GM06990 (cell line): ENCODE measurements around the gene DVL2.

Source experiments
- DNase-seq: peaks from one replicate; pipeline ENCODE4 v3.0.0-alpha.2; 2011; ENCODE audit not compliant: insufficient read length; ENCODE audit errors: extremely low read depth
- H3K27me3 ChIP-seq: replicated peaks from 2 replicates; pipeline ENCODE4 v1.6.0; 2011; ENCODE audit warnings: low read length; ENCODE audit not compliant: control insufficient read depth, insufficient read depth
- H3K36me3 ChIP-seq: 2 replicates; pipeline ENCODE4 v1.5.1; 2011; ENCODE audit warnings: low read length; ENCODE audit not compliant: control insufficient read depth, insufficient read depth
- H3K4me3 ChIP-seq: replicated peaks from 2 replicates; pipeline ENCODE4 v1.5.1; 2011; ENCODE audit warnings: low read depth, mild to moderate bottlenecking, control low read depth, low read length
- TF ChIP-seq, protein P1 (sequence below): IDR thresholded peaks from 2 replicates; pipeline ENCODE4 v1.5.1; 2011; ENCODE audit warnings: low read length, control low read depth, mild to moderate bottlenecking, inconsistent platforms; ENCODE audit not compliant: insufficient read depth, poor library complexity, severe bottlenecking

DVL2 gene

DNA sequence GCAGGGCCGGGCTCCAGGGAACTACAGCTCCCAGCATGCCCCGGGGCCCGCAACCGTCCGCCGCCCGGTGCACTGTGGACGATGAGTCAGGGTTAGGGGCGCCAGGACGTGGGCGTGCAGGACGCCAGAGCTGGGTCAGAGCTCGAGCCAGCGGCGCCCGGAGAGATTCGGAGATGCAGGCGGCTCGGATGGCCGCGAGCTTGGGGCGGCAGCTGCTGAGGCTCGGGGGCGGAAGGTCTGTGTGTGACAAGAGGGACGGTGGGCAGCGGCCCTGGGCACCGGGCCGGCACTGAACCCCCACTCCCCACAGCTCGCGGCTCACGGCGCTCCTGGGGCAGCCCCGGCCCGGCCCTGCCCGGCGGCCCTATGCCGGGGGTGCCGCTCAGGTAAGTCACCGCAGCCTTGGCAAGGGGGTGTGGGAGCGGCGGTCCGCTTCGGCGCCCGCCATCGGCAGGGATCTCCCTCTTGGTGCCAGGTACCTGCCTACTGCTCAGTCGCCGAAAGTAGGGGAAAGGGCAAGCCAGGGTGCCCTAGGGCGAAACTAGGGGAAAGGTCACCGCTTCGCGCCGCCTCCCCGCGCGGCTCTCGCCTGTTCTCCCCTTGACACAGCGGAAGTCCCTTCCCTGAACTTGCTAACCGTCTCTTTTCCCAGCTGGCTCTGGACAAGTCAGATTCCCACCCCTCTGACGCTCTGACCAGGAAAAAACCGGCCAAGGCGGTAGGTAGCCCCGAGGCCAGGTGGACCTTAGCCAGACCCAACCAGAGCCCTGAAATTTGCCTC is 14.3 kb downstream of the DVL2 start, which contains the start of the genes ACADVL and DLG4:
Gene ACADVL, plus strand, starts transcription at position 127 of the 781 bp plus-strand sequence. Its CDS starts 47 bp downstream, at position 174.
Gene DLG4, minus strand, starts transcription at position 25 of the 781 bp plus-strand sequence.
- Histone ChIP-seq H3K4me3 (peak within 1 kb of the TSS; percentile 81), H3K36me3 (peaks cover 19% of the 10 kb centered on the region), H3K27me3 (no peaks in the 10 kb centered on the region)
- DNase-seq: peak; percentile 83
- TF ChIP-seq, protein P1, sequence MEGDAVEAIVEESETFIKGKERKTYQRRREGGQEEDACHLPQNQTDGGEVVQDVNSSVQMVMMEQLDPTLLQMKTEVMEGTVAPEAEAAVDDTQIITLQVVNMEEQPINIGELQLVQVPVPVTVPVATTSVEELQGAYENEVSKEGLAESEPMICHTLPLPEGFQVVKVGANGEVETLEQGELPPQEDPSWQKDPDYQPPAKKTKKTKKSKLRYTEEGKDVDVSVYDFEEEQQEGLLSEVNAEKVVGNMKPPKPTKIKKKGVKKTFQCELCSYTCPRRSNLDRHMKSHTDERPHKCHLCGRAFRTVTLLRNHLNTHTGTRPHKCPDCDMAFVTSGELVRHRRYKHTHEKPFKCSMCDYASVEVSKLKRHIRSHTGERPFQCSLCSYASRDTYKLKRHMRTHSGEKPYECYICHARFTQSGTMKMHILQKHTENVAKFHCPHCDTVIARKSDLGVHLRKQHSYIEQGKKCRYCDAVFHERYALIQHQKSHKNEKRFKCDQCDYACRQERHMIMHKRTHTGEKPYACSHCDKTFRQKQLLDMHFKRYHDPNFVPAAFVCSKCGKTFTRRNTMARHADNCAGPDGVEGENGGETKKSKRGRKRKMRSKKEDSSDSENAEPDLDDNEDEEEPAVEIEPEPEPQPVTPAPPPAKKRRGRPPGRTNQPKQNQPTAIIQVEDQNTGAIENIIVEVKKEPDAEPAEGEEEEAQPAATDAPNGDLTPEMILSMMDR: no peak

DNA sequence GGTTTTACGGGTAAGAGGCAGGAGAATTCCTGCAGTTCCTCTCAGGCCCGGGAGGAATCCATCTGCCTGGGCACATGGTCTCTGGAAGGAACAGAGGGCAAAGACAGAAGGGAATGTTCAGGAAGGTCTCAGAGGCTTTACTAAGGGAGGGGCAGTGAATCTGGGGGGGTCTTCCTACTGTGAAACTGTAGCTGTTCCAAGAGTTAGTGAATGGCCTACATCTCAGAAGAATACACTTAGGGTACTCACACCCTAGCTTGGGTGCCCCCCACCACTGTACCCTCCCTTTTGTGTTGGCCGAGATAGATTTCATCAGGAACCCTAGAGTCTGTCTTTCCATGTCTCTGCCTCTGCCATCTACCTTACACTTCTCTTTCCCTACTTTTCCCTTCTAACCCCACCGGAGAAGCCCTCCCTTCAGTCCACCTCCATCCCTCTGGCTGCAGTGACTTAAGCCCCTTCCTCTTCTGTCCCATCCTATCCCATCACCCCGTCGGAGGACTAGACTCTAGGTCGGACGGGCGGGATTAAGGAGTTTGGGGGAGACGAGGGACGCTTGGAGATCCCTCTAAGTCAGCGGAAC is 15.0 kb downstream of the DVL2 start:
- no peak for DNase-seq
- Histone ChIP-seq H3K36me3 (peaks cover 15% of the 10 kb centered on the region), H3K4me3 (peak overlapping the region; percentile 81), H3K27me3 (no peaks in the 10 kb centered on the region)
- TF ChIP-seq, protein P1: no peak

DNA sequence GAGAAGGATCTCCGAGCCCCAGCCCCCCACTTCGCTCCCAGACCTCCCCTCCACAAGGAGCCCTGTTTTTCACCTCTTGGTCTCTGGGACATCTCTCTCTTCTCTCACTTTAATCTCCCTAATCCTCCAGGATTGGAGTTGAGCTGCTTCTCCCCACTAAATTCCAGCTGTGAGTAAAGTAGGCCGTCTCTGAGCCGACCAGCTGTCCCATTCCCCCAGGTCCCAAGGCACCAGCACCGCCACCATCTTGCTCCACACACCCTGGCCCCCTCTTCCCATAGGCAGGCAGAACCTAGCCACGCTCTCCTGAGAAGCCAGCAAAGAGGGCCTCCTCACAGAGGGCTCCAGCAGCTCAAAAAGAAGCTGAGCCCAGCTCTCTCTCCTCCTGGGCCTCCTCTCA is 15.6 kb downstream of the DVL2 start:
- peaks cover 11% of the 10 kb centered on the region for H3K36me3 ChIP-seq
- no peak overlapping the region for H3K4me3 ChIP-seq
- DNase-seq: no peak
- TF ChIP-seq, protein P1: no peak
- no peaks in the 10 kb centered on the region for H3K27me3 ChIP-seq

DNA sequence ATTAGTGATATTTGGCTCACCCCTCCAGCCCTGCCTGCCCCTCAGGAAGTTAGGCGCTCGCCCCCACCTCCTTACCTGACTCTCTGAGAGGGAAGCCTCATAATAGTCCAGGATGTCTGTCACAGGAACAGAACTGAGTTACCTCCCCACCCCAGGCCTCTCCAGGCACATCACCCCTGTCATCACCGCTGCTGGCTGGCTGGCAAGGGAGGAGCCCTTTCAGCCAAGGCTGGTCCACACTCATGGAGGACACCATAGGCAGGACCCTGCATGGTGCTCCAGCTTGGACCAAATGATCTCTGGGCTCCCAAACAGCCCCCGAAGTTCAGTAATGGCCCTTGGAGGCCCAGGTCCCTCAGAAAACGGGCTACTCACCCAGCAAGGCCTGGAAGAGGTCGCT is 16.2 kb downstream of the DVL2 start:
- Histone ChIP-seq H3K36me3 (peaks cover 5% of the 10 kb centered on the region), H3K27me3 (no peaks in the 10 kb centered on the region), H3K4me3 (no peak overlapping the region)
- no peak for DNase-seq
- TF ChIP-seq, protein P1: no peak

DNA sequence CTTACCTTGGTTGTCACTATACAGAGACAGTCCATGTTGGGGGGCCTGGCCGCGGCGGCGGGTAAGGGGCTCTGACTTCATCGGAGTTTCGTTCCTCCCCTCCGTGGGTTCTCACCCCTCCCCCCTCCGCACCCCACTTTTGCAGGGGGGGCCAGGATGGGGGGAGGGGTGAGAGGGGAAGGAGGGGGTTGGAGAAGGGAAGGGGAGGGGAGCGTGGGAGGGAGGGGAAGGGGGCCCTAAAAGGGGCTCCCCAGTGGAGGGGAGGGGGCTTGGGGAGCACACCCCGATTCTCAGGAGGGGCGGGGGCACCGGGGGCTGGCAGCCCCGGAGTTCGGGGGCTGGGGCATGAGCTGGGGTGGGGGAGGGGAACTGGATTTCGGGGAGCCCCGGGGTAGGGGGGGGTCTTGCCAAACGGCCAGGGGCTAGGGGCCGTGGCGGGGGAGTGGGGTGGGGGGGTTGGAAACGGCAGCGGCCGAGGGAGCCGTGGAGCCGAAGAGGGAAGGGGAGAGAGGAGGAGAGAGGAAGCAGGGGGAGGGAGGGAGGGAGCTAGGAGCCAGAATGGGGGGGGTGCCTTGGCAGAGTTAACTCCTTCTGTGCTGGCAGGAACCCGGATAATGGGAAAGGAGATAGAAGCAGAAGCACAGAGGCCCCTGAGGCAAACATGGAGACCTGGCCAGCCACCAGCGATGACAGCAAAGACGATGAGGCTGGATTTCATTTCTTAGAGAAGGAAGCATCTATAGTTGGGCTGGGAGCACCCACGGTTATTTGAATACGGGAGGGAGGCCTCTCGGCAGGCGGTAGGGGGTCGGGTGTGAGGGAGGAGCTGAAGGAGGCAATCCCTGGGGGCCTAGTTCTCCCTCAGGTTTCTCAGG is 17.0 kb downstream of the DVL2 start:
- Histone ChIP-seq H3K36me3 (peaks cover 1% of the 10 kb centered on the region; the same call in 1 of the 2 replicates), H3K4me3 (no peak overlapping the region; the same call in none of the 2 replicates), H3K27me3 (no peaks in the 10 kb centered on the region)
- no peak for DNase-seq
- TF ChIP-seq, protein P1: no peak
